GM11168 (cell line): Measurements from ENCODE around the gene SH3BP5.

Experiments
- in situ Hi-C: fragments of 300-500 bp; cut with MboI; formaldehyde crosslinking; loops from one replicate; pipeline ENCODE4 v1.12.0; 2022; ENCODE audit warnings: low sequenced_read_pairs; ENCODE audit not compliant: unreplicated experiment

The SH3BP5 gene

DNA sequence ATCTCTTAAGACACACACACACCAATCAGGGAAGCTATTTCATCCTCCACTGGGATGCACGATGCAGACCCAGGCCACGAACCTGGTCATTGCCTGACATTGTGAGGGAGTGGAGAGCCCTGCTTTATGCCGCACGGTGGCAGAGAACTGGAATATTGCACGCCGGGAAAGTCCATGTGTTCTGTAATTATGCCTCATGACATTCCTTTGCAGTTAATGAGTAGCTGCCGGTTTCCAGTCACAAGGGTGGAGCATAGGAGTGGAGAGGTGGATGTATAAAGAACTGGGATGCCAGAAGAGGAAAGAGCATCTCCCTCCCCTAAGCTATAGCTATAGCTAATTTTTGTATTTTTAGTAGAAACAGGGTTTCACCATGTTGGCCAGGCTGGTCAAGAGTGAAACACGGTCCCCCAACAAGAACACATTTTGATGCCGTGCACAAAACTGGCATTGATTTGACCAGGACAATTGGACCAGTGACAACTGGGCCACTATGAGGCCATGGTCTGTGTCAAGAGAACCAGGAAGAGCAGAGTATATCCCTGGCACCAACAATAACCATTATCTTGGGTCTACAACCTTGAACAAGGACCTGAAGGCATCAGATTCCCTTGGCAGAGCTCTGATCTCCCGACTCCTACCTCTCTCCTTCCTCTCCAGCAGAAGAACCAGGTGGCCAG, 51.4 kb downstream of the SH3BP5 start:
- in situ Hi-C loops: no loop called here

DNA sequence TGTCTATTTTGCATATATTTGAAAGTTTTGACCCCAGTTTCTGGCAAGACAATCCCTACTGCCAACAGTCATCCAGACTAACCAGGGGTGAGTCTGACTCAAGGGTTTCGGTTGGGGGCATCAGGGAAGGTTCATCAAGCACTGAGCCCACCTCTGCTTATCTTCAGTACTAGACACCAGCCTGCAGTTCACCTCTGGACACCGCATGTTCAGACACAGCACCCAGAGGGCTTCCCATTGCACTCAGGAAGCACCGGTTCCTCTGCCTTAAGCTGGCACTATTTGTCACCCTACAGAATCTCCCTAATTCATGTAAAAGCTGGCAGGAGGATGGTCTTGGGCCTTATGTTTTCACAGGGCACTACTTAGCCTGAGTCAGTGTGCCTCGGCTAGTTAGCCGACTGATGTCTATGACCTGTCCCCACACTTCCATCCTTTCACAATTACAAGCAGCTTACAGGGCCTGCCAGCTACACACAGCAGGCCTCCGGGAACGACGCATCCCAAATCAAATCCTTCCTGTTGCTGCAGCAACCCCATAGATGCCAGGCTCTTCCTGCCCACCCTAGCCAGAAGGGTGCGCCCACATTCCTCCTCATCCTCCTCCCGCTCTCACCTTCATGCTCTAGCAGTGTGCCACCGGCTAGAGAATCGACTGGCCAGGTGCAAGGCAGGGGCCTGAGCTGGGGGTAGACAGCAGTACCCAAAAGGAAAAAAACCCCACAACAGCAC, 52.5 kb downstream of the SH3BP5 start:
- in situ Hi-C loops: no loop called here

DNA sequence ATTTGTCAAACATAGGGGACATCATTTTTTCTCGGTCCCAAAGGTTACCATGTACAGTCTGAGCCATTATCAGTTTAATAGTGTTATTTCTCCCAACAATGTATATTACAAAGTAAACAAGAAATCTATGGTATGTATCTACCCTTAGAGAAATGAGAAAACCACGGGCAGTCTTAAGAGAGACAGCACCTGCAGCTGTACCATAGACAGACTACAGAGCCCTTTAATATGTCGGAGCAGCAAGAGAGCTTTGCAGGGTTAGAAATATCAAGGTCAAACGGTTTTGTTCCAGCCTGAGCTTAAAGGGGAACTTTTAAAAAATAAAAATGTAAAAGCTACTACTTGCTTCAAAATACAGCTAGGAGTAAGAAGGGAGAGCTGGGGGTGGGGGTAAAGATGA, 53.2 kb downstream of the SH3BP5 start:
- in situ Hi-C loops: no loop called here

DNA sequence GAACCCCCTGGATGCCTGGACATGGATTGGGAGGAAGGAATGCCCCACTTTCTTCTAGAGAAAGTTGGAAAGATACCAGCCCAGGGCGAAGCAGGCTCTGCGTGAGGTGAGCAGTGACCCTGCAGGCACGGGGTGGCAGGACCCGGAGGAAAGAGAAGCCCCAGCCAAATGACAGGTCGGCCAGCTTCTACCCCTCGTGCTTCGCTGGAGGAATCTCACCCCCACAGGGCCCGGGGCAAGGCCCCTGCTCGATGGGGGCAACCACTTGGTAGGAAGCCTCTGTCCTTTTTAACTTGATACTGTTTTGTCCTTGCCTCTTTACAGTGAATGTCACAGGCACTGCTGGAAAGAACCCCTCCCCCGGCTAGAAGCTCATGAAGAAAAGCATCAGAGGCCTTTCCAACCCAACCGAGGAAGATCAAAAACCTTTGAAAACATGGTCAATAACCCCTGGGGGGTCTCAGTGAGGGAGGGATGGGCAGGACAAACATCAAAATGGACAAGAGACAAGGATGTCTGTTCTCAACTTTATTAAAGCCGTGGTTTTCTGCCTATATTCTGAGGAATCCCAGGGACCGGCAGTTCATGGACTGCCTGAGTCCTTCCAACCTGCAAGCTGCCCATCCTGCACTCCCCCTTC, 54.4 kb downstream of the SH3BP5 start:
- in situ Hi-C loops: no loop called here

DNA sequence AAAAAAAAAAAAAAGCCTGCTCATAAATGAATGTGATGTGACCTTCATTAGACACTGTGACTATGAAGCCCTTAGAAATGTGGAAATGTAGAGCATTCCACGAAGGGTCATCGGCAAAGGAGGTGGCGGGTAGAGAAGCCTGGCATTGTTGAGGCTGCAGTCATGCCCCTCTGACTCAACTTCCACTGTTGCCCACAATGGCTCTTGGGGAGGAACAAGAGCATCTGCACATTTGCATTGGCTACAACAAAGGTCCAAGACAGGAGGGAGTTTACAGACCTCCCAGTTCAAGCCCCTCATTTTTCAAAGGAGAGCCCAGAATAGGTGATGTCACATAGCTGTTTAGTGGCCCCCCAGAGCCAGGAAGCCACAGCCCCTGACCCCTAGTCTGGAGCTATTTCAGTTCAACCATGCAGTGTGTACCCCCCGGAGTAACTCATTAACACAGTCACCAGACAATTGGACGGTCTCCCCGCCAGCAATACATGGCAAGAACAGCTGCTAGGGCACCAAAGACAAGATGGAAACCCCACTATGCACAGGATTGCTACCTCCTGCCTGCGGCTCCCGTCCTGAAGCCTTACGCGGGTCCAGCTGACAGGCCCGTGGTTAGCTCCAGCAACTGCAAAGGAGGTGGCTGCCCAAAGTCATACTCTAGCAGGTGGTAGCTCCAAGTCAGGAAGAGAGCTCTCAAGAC, 56.2 kb downstream of the SH3BP5 start:
- in situ Hi-C loops: no loop called here

DNA sequence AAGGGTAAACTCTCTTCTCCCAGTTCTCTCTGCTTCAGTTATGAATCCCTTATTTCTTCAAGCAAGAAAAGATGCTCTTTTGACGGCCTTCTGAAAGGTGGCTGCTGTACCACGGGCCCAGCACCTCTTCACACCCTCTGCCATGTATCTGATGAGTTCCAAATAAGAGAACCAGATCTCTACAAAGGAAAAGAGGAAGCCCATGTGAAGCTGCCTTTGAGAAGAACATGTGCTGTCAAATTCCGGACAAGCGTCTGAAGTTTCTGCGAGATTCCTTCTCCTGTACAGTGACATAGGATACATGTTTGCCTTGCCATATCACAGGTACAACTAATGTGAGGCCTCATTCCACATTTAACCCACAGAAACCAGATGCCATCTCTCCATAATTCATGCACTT, 59.2 kb downstream of the SH3BP5 start:
- in situ Hi-C loops: loop anchor here (25.0 kb wide), 1 partner anchor 289 kb away; no protein-coding TSS in a partner anchor

DNA sequence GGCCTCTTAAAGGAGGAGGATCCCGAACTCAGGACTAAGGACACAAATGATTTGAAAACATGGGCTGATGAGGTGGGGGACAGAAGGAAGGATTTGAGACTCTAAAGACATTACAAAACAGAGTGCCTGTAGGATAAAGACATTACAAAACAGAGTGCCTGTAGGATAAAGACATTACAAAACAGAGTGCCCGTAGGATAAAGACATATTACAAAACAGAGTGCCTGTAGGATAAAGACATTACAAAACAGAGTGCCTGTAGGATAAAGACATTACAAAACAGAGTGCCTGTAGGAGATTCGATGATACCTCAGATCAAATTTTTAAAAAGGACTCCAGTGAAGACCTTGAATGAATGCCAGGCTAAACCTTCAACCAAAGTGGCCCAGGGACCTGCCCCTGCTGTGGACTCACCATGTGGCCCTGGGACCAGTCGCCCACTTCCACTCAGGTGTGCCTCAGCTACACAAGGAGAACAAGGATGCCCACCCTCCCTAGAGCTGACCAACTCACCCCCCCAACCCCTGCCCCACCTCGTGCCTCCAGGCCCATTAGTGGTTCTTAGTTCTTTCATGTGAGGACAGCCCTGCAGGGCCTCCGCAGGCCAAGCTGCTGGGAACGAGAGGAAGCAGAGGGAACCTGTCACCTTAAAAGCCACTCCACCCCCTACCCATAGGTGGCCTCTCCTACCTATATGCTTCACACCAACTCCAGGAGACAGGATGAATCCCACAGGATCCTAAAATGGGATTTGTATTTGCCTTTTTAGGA, 59.8 kb downstream of the SH3BP5 start:
- in situ Hi-C loops: loop anchor here (25.0 kb wide), 1 partner anchor 290 kb away; no protein-coding TSS in a partner anchor

DNA sequence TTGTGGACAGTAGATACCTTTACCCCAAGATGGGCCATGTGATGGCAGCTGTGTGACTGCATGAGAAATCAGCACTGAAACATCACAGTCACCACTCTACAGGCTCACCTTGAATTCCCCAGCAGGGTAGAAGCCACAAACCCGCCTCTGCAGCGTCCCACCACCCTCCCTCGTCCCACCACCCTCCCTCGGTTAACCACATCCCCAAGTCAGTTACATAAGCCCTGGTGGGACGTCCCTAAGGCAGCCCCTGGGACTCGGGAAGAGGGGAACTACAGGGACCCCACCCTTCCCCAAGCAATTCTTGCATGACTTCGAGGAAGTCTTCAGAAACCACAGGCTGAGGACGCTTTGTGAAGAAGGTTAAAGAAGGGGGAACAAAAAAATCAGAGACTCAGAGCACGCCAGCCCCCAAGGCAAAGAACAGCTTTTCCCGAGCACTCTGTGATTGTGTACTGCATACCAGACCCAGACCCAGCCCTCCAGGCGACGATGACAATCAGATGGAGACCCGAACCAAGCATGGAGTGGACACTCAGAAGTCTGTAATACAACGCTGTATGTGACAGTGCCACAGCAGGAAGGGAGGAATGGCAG, 60.5 kb downstream of the SH3BP5 start:
- in situ Hi-C loops: loop anchor here (25.0 kb wide), 1 partner anchor 290 kb away; no protein-coding TSS in a partner anchor

DNA sequence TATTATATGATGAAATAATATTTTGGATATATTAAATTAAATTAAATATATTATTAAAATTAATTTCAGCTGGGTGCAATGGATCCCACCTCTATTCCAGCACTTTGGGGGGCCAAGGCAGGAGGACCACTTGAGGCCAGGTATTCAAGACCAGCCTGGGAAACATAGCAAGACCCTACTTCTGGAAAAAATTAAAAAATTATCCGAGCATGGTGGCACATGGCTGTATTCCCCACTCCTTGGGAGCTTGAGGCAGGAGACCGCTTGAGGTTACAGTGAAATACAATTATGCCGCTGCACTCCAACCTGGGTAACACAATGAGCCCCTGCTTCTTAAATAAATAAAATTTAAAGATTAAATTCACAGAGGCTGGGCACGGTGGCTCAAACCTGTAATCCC, 61.4 kb downstream of the SH3BP5 start:
- in situ Hi-C loops: loop anchor here (25.0 kb wide), 1 partner anchor 291 kb away; no protein-coding TSS in a partner anchor

DNA sequence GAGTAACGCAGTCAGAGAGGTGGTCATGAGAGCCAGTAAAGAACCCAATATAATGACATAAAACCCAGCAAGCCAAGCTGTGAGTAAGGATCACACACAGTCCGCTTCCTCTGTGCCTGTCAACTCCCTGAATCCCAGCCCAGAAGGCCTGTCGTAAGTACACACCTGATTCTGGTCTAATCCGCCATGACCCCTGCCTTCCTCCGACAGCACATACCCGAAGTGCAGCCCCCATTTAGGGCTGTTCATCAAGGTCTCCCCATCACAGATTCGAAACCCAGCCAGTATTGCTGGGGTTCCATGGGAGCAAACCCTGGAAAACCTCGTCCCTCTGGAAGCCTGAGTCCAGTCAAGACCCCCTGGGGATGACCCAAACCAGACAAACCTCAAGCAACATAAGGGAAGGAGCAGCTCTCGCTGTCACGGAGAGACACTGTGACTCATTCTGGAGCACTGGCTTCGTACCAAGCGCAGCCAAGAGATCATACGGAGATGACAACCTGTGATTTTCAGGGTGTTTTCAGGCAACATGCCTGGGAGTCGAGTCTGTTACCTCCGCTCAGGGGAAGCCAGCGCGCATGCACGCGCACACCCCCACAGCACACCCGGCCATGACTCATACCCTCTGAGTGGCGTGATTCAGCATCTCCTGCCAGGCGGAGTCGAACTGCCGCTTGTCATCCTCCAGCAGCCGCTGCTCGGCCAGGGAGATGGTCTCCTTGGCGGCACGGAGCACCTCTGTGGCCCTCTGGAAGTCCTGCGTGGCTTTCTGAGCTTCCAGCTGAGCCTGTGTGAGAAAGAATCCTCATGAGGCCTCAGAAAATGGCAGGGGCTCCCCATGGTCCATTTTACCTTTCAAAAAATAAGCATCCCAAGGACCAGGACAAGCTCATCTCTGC, 63.0 kb downstream of the SH3BP5 start:
- in situ Hi-C loops: loop anchor here (5.0 to 25.0 kb wide), 3 partner anchors 113 to 293 kb away; no protein-coding TSS in a partner anchor

DNA sequence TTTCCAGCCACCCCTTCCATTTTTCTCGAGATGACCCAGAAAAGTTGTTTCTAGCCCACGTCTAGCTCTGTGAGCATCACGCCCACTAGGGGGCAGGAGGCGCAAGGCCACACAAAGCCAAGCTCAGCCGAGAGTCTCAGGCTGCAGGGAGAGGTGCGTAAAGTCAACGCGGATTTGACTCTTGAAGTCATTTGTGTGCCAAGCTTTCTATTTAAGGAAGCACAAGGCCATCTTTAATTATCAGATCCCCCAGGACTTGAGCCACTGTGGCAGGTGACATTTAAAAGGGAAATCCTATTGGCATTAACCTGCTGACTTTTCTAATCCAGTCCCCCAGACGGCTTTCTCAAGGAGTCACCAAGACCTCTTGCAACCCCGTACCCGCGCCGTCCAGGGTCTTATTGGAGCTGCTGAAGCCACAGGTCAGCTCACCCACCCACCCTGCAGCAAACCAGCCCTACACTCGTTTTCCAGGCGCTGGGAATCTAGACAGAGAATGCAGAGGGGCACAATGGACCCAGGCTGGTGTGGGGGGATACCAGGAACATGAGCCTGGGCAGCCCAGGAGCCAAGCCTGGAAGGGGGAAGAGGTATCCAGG, 64.3 kb downstream of the SH3BP5 start:
- in situ Hi-C loops: loop anchor here (5.0 to 25.0 kb wide), 3 partner anchors 114 to 294 kb away; no protein-coding TSS in a partner anchor

DNA sequence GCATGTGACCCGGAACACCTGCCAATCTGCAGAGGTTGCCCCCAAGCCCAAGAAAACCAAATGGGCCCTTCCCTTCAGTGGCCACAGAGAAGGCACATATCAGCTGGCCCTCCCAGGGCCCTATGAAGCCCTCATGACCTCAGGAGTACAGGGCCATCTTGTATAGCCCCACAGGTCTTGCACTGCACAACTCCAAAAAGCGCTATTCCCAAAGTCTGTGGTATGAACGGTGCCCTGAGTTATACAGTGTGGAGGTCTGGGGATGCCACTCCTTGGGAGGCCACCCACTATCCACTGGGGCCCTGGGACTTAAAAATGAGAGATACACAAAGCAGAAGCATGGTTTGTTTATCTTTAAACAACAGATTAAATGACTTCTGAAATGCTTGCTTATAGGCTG, 64.9 kb downstream of the SH3BP5 start:
- in situ Hi-C loops: loop anchor here (5.0 to 25.0 kb wide), 3 partner anchors 115 to 295 kb away; no protein-coding TSS in a partner anchor

DNA sequence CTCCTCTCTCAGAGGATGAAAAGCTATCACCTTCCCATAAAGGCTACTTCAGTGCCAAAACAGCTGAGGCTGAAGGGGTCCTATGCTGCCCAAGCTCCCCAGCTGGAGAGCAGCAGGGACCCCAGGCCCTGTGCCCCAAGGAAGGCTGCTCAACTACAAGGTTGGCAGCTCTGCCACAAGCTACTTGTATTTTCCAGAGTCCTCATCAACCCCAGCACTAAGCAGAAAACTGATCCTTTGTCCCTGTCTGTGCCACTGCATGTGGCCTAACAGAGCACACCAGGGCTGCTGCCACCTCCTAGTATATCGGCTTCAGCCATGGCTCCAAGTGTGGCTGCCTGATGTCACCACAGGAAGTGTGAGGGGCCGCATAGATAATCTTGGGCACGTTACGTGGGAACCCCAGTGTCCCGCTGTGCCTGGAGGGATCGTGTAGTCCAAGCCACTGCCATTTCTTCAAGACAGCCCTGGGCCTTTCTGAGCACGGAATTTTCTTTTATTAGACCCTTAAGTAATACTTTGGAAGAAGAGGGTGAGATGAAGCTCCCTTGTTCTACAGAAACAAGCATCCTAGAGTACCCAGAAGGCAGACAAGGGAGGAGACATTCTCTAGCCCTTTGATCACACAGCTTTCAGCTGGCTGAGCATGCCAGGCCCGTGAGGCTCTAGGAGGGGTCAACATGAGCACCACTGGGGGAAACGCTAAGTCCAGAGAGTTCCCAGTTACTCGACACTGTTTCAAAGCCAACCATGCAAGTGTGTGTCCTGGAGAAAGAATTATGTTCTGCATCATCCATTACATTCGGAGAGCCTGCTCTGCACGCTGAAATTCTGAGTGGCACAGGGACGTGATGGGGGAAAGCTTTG, 65.6 kb downstream of the SH3BP5 start:
- in situ Hi-C loops: loop anchor here (5.0 to 25.0 kb wide), 3 partner anchors 116 to 296 kb away; no protein-coding TSS in a partner anchor

DNA sequence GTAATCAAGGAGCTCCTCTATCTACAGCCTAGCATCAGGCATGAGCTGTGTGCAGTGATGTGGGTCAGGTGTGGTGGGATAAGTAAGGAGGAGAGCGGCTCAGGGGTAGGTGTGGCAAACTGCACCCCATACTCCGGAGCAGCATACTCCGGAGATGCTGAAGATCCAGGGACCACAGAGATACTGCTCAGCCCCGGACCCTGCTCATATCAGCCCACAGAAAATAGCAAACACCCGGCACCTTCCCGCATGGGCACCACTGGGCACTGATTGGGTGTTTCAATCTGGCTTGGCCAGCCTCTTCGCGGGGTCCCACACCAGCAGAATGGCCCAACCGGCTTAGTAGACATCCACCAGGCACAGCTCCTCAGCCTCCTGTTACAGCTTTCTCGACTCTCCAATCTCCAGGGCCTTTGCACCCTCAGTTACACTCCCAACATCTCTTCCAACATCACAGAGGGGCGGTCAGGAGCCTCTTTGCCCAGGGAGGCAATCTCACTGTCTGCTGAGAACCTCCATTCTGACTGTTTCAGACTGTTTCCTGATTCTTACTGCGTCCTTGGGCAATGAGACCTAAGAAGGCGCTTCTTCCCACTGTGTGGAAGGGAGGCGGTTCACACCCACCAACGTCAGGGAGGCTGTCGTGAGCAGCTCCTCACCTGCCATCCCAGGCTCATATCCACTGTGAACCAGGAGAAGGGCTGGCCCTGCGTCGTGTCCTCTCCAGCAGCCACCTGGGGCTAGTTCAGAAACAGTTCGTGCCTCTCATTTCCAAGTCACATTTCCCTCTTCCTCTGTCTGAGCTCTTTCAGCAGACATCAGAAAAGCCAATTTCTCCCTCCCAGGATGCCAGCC, 66.5 kb downstream of the SH3BP5 start:
- in situ Hi-C loops: loop anchor here (5.0 to 25.0 kb wide), 3 partner anchors 116 to 296 kb away; no protein-coding TSS in a partner anchor

DNA sequence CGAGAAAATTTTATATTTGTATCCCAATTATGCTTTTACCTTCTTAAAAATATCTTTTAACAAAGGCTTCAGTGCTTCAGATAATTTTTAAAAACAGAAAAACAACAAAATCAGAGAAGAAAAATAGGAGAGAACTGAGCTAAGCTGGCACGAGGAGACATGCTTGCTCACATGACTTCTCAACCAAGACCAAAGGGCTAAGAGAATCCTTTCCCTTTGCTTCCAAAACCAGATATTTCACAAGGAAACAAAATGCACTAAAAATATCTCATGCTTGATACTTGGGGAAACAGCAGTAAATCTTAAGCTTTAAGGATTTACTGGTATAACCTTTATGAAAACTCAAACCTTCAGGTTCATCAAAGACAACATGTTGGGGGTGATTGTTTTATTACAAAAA, 67.9 kb downstream of the SH3BP5 start:
- in situ Hi-C loops: loop anchor here (10.0 to 25.0 kb wide), 2 partner anchors 150 to 298 kb away; no protein-coding TSS in a partner anchor

DNA sequence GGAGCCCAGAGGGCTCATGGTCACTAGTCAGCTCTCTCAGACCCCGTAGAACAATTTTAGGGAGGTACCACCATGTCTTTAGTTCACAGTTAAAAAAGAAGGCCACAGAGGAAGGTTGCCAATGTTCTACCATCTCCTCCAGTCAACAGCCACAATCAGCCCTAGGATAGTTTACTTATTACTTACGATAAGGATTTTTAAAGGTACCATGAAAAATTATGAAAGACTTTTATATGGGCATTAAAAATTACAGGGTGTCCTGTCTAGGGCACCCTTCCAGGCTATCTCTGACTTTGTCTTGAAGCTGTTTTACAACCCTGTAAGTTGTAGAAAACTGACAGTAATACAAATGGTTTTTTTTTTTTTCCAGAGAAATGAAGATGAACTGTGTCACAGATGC, 68.5 kb downstream of the SH3BP5 start:
- in situ Hi-C loops: loop anchor here (10.0 to 25.0 kb wide), 2 partner anchors 151 to 298 kb away; no protein-coding TSS in a partner anchor
